Measurements from ENCODE around the gene HMCN2. TPM values are rescaled to one million over a fixed set of nuclear protein-coding genes. Genes with fewer than 3 reads are reported as not detected.
A peak's percentile ranks its signal among the peaks of the same experiment; 100 is the strongest.

HMCN2 gene
- polyA plus RNA-seq = not detected

- H3K36me3 Mint-ChIP-seq = no peaks in the 10 kb centered on the region
- no peaks in the 10 kb centered on the region for H3K9me3 Mint-ChIP-seq
- H3K4me1 Mint-ChIP-seq = no peaks in the 10 kb centered on the region
- peak within 1 kb of the TSS in 1 of 5 donors; percentile 10 for H3K4me3 Mint-ChIP-seq
- peaks cover 18 to 34% (median 30%) of the 10 kb centered on the region in 3 donors for H3K27me3 Mint-ChIP-seq (ENCODE audit: low read depth in 3 of 3)
- no peak for DNase-seq
- H3K27ac Mint-ChIP-seq = no peak within 1 kb of the TSS
These were observed at the start of gene HMCN2 for GRCh38 chr9:130265431-130266235. TSS of gene HMCN2 (plus strand) at chr9:130265760. CDS start at chr9:130265879, 119 bp downstream.

- no peak overlapping the region for H3K4me3 Mint-ChIP-seq
- no peak overlapping the region for H3K27ac Mint-ChIP-seq
- no peaks in the 10 kb centered on the region for H3K9me3 Mint-ChIP-seq
- peaks cover 0 to 5% (median 0%) of the 10 kb centered on the region in 3 donors for H3K27me3 Mint-ChIP-seq (ENCODE audit: low read depth in 3 of 3)
- no peak for DNase-seq
- H3K36me3 Mint-ChIP-seq = no peaks in the 10 kb centered on the region
- peaks cover 6 to 11% of the 10 kb centered on the region in 2 donors for H3K4me1 Mint-ChIP-seq
These were observed 47.7 kb upstream of the HMCN2 start for GRCh38 chr9:130217838-130218237.

GRCh38 chr9:130219661-130220096, 45.9 kb upstream of the HMCN2 start:
- no peaks in the 10 kb centered on the region for H3K9me3 Mint-ChIP-seq
- peaks cover 6 to 11% of the 10 kb centered on the region in 2 donors for H3K4me1 Mint-ChIP-seq
- no peak for DNase-seq
- no peaks in the 10 kb centered on the region for H3K36me3 Mint-ChIP-seq
- H3K4me3 Mint-ChIP-seq = no peak overlapping the region
- H3K27ac Mint-ChIP-seq = no peak overlapping the region
- H3K27me3 Mint-ChIP-seq (ENCODE audit: low read depth in 3 of 3) = no peaks in the 10 kb centered on the region

- Mint-ChIP-seq H3K9me3 (no peaks in the 10 kb centered on the region), H3K27ac (no peak overlapping the region), H3K4me1 (peaks cover 6 to 7% of the 10 kb centered on the region in 2 donors), H3K27me3 (ENCODE audit: low read depth in 3 of 3) (no peaks in the 10 kb centered on the region), H3K36me3 (no peaks in the 10 kb centered on the region), H3K4me3 (no peak overlapping the region)
- no peak for DNase-seq
These were observed 45.2 kb upstream of the HMCN2 start for GRCh38 chr9:130220352-130220751.

- peaks cover 0 to 8% (median 6%) of the 10 kb centered on the region in 3 donors for H3K36me3 Mint-ChIP-seq
- H3K27ac Mint-ChIP-seq = no peak overlapping the region
- H3K4me1 Mint-ChIP-seq = no peaks in the 10 kb centered on the region
- H3K9me3 Mint-ChIP-seq = peaks cover 0 to 8% (median 0%) of the 10 kb centered on the region in 6 donors
- H3K27me3 Mint-ChIP-seq (ENCODE audit: low read depth in 3 of 3) = no peaks in the 10 kb centered on the region
- DNase-seq = no peak
- no peak overlapping the region for H3K4me3 Mint-ChIP-seq
These were observed 42.7 kb upstream of the HMCN2 start for GRCh38 chr9:130222833-130223232.

GRCh38 chr9:130225071-130225470, 40.5 kb upstream of the HMCN2 start:
- no peaks in the 10 kb centered on the region for H3K27me3 Mint-ChIP-seq (ENCODE audit: low read depth in 3 of 3)
- no peak overlapping the region for H3K4me3 Mint-ChIP-seq
- no peak overlapping the region for H3K27ac Mint-ChIP-seq
- peaks cover 0 to 12% (median 0%) of the 10 kb centered on the region in 6 donors for H3K9me3 Mint-ChIP-seq
- no peaks in the 10 kb centered on the region for H3K4me1 Mint-ChIP-seq
- DNase-seq = no peak
- peaks cover 0 to 12% (median 6%) of the 10 kb centered on the region in 3 donors for H3K36me3 Mint-ChIP-seq

GRCh38 chr9:130225586-130225985, 40.0 kb upstream of the HMCN2 start:
- Mint-ChIP-seq H3K27me3 (ENCODE audit: low read depth in 3 of 3) (no peaks in the 10 kb centered on the region), H3K4me1 (no peaks in the 10 kb centered on the region), H3K27ac (no peak overlapping the region), H3K36me3 (peaks cover 0 to 12% (median 6%) of the 10 kb centered on the region in 3 donors), H3K4me3 (no peak overlapping the region), H3K9me3 (peaks cover 0 to 12% (median 0%) of the 10 kb centered on the region in 6 donors)
- DNase-seq = no peak

- H3K27ac Mint-ChIP-seq = no peak overlapping the region
- no peaks in the 10 kb centered on the region for H3K4me1 Mint-ChIP-seq
- H3K36me3 Mint-ChIP-seq = peaks cover 0 to 12% (median 6%) of the 10 kb centered on the region in 3 donors
- no peaks in the 10 kb centered on the region for H3K27me3 Mint-ChIP-seq (ENCODE audit: low read depth in 3 of 3)
- no peak for DNase-seq
- H3K4me3 Mint-ChIP-seq = no peak overlapping the region
- peaks cover 0 to 12% (median 0%) of the 10 kb centered on the region in 6 donors for H3K9me3 Mint-ChIP-seq
These were observed 39.4 kb upstream of the HMCN2 start for GRCh38 chr9:130226112-130226511.

- peaks cover 0 to 12% (median 6%) of the 10 kb centered on the region in 3 donors for H3K36me3 Mint-ChIP-seq
These were observed 37.7 kb upstream of the HMCN2 start for GRCh38 chr9:130227833-130228232.

GRCh38 chr9:130229759-130230158, 35.8 kb upstream of the HMCN2 start:
- Mint-ChIP-seq H3K27ac (no peak overlapping the region), H3K36me3 (peaks cover 0 to 12% (median 6%) of the 10 kb centered on the region in 3 donors), H3K9me3 (peaks cover 0 to 12% (median 0%) of the 10 kb centered on the region in 6 donors), H3K27me3 (ENCODE audit: low read depth in 3 of 3) (peaks cover 0 to 2% (median 0%) of the 10 kb centered on the region in 3 donors), H3K4me3 (no peak overlapping the region), H3K4me1 (no peaks in the 10 kb centered on the region)
- DNase-seq = no peak

More at GRCh38 chr9:130227833-130228232, 37.7 kb upstream of the HMCN2 start:
- no peak overlapping the region for H3K4me3 Mint-ChIP-seq
- no peak for DNase-seq
- H3K4me1 Mint-ChIP-seq = no peaks in the 10 kb centered on the region
- peaks cover 0 to 12% (median 0%) of the 10 kb centered on the region in 6 donors for H3K9me3 Mint-ChIP-seq
- peaks cover 0 to 1% (median 0%) of the 10 kb centered on the region in 3 donors for H3K27me3 Mint-ChIP-seq (ENCODE audit: low read depth in 3 of 3)
- H3K27ac Mint-ChIP-seq = no peak overlapping the region

GRCh38 chr9:130230631-130231030, 34.9 kb upstream of the HMCN2 start:
- DNase-seq = no peak

GRCh38 chr9:130232899-130233586, 32.5 kb upstream of the HMCN2 start:
- peaks cover 0 to 4% (median 0%) of the 10 kb centered on the region in 3 donors for H3K36me3 Mint-ChIP-seq
- peaks cover 0 to 3% (median 2%) of the 10 kb centered on the region in 3 donors for H3K27me3 Mint-ChIP-seq (ENCODE audit: low read depth in 3 of 3)
- peaks cover 0 to 2% (median 0%) of the 10 kb centered on the region in 6 donors for H3K9me3 Mint-ChIP-seq
- no peak for DNase-seq
- peaks cover 4 to 5% of the 10 kb centered on the region in 2 donors for H3K4me1 Mint-ChIP-seq
- no peak overlapping the region for H3K4me3 Mint-ChIP-seq
- peak overlapping the region in 1 of 6 donors; percentile 64 for H3K27ac Mint-ChIP-seq

More at GRCh38 chr9:130230631-130231030, 34.9 kb upstream of the HMCN2 start:
- Mint-ChIP-seq H3K27me3 (ENCODE audit: low read depth in 3 of 3) (peaks cover 0 to 2% (median 0%) of the 10 kb centered on the region in 3 donors), H3K9me3 (peaks cover 0 to 12% (median 0%) of the 10 kb centered on the region in 6 donors), H3K36me3 (peaks cover 0 to 12% (median 6%) of the 10 kb centered on the region in 3 donors), H3K4me1 (no peaks in the 10 kb centered on the region), H3K4me3 (no peak overlapping the region), H3K27ac (no peak overlapping the region)

- H3K36me3 Mint-ChIP-seq = peaks cover 0 to 4% (median 0%) of the 10 kb centered on the region in 3 donors
- no peaks in the 10 kb centered on the region for H3K9me3 Mint-ChIP-seq
- DNase-seq = no peak
- H3K27me3 Mint-ChIP-seq (ENCODE audit: low read depth in 3 of 3) = peaks cover 0 to 3% (median 2%) of the 10 kb centered on the region in 3 donors
- H3K4me1 Mint-ChIP-seq = peaks cover 4 to 5% of the 10 kb centered on the region in 2 donors
- no peak overlapping the region for H3K4me3 Mint-ChIP-seq
- no peak overlapping the region for H3K27ac Mint-ChIP-seq
These were observed 32.0 kb upstream of the HMCN2 start for GRCh38 chr9:130233587-130233945.

All from immature natural killer cell (primary cell).